Measurements from ENCODE around the gene GALE.

- TF ChIP-seq YY1 (IDR thresholded peaks at IDR 0.05; ENCODE audit: insufficient read depth, insufficient read length) (peak; percentile 92), SUZ12 (IDR thresholded peaks at IDR 0.05; ENCODE audit: extremely low read depth, insufficient read depth, insufficient read length) (no peak), ZNF274 (IDR thresholded peaks at IDR 0.05; ENCODE audit: low read depth, low read length) (no peak)
These were observed 24.7 kb upstream of the GALE start, which contains the start of gene HMGCL for GRCh38 chr1:23825076-23825761.

Measured in NT2/D1 (cell line).